GM21737 (cell line): ENCODE measurements around the gene PAK5.

ENCODE experiments used
- ATAC-seq: cut with Tn5 transposase; IDR thresholded peaks from one replicate; pipeline ENCODE4 v1.9.1; 2021; ENCODE audit warnings: mild to moderate bottlenecking, moderate library complexity; ENCODE audit not compliant: unreplicated experiment

The PAK5 gene

DNA sequence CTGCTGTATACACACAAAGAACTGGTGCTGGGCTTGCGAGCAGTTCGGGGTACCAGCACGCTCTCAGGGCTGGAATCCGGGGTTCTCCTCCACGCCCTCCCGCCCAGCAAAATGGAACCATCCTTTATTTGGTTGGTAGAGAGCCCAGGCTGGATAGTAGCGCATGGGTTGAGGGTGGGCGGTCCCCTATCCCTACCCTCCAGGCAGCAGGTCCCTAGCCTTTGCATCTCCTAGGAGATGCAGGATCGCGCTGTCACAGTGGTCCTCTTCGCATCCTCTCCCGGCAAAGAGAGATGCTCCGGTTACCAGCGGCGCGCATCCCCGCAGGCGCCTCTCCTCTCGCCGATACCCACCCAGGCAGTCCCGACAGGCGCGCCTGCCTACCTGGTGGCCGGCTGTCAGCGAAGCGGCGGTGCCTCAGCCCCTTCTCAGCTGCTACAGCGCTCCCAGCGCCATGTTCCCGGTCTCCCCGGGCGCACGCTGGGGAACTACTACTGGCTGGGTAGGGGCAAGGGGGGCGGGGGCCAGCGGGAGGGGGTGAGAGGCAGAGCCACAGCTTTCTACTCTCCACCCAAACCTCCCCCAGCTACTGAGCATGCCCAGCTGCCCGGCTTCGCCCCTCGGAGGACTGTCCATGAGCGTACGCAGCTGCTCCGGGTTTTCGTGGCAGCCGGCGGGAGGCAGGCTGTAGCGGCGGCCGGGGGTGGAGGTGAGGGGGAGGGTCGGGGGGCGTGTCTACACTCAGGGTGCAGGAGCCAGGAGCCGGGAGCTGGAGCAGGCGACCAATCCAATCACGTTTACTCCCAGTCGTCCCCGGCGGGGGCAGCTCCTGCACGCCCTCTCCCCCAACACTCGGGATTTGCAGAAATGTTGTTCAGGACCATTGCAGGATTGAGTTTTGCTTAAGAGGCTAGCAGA is at the start of gene PAK5:
PAK5 (minus strand) TSS at position 699 of the 918 bp plus-strand sequence. CDS start 194,748 bp downstream, outside the sequence.
- ATAC-seq = no peak

DNA sequence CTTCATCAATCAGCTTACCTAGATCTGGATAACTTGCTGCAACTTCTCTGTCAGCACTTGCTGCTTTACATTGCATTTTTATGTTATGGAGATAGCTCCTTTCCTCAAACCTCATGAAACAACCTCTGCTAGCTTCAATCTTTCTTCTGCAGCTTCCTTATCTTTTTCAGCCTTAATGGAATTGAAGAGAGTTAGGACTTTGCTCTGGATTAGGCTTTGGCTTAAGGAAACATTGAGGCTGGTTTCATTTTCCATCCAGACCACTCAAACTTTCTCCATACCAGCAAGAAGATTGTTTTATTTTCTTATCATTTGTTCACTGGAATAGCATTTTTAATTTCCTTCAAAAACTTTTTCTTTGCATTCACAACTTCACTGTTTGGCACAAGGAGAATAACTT is 48.8 kb upstream of the PAK5 start:
- ATAC-seq = no peak

- ATAC-seq = no peak
Observed at GRCh38 chr20:9886227-9886626, 47.4 kb upstream of the PAK5 start.

- ATAC-seq = no peak
Observed at GRCh38 chr20:9884666-9885065, 45.8 kb upstream of the PAK5 start.

GRCh38 chr20:9884061-9884460 is 45.2 kb upstream of the PAK5 start:
- ATAC-seq = no peak

DNA sequence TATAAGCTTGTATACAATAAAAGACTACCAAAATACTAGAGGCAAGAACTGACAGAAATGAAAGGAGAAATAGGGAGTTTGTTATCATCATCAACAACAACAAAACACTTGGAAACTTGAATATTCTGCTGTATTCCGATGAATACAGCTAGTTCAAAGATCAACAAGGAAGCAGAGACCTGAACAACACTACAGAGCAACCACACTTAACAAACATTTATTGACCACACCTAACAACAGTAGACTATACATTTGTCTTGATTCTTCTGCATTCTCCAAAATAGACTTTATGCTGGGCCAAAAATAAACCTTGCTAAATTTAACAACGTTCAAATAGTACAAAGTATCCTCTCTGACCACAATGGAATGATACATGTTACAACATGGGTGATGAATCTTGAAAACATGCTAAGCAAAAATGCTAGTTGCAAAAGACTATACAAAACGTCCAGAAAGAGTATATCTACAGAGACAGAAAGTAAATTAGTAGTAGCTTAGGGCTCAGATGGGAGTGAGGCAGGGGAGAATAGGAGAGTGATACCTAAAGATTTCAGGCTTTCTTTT is 39.1 kb upstream of the PAK5 start:
- no peak for ATAC-seq

GRCh38 chr20:9867196-9867980 is 28.5 kb upstream of the PAK5 start:
- no peak for ATAC-seq

DNA sequence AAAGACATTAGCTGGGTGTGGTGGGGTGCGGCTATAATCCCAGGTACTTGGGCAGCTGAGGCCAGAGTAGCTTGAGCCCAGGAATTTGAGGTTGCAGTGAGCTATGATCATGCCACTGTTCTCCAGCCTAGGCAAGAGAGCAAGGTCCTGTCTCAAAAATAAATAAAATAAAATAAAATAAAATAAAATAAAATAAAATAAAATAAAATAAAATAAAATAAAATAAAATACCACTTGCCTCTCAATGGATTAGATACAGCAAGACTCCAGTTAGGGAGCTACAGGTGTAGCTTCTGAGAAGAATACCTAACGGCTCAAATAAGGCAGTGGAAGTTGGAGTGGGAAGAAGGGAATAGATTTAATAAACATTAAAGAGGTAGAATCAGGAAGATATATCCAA is 13.7 kb upstream of the PAK5 start:
- ATAC-seq = no peak

- ATAC-seq = no peak
Observed at GRCh38 chr20:9839626-9840025, 750 bp upstream of the PAK5 start.

DNA sequence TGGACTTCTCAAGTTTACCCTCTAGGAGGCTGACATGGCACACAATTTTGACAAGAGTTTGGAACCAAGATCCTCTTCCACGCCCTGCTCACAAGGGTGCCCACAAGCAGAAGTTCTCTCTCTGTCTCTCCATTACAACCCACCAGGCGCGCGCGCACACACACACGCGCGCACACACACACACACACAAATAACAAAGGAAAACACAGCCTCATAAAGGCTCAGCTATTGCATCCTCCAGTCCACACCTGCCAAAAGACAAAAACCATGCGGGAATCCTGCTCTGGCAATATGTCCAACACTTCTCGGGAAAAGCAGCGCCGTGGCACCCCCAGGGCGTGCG is 870 bp downstream of the PAK5 start:
- ATAC-seq = no peak

- ATAC-seq = no peak
Observed at GRCh38 chr20:9837634-9838033, 1.2 kb downstream of the PAK5 start.

DNA sequence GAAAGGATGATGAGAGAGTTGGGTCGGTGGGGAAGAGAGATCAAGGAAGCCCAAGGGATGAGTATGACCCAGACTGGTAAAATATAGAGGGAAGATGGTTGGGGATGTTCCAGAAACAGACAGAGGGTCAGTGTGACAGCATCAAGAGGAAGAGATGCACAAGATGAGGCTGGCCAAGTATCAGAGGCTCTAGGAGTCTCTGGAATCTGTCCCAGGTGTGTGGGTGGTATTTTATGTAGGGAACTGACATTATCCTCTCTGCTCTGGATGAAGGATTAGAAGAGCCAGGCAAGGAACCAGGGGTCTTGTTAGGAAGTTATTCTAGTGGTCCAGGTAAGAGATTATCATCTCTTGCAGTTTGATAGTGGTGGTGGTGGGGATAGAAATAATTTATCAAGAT is 3.6 kb downstream of the PAK5 start:
- ATAC-seq = no peak

- no peak for ATAC-seq
Observed at GRCh38 chr20:9831032-9831431, 7.8 kb downstream of the PAK5 start.

DNA sequence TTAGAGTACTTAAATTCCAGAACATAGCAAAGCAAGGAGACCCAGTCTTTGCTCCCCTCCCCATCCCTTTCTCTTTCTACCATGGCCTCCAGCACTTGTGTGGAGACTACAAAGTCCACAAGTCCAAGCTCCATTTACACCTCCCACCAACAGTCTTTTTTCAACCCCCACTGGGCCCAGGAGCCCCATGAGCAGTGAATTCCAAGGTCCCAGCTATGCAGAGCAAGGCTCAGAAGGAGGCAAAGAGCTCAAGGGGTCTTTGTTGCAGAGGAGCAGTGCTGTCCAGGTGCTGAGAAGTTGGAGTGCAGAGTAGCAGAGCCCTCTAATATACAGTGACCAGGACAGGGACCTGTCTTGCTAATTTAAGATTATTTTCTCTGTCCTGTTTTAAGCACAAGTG is 9.0 kb downstream of the PAK5 start:
- ATAC-seq = no peak

DNA sequence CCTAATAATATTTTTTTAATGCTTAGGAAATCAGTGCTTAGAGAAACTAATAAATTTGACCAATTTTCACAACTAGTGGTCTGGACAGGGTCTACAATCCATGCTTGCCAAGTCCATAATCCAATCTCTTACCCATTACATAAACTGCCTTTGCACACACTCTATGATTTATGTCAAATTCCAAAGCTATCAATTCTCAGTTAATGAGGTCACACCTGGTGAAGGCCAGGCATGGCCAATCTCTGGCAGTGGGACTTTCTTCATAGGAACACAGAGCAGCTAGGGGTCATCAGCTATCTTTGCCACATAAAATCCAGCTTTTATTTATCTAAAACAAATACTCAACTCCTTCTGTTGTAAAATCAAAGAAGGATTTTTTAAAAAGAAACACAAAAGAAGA is 21.2 kb downstream of the PAK5 start:
- ATAC-seq = no peak

- ATAC-seq = no peak
Observed at GRCh38 chr20:9815632-9816031, 23.2 kb downstream of the PAK5 start.

DNA sequence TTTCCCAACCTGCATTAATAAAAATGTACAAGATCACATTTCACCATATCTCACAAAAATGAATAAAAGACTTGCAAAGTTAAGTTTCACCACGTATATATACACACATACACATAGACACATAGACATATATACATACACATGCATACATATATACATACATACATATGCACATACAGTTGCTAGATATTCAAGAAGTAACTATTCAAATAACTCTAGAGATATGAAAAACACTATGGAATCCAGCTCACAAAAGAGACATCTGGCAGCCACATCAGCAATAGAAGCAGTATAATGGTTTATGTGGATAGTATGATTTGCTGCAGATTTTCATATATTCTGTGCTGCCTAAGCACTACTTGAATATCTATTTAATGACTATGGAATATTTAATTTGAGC is 28.1 kb downstream of the PAK5 start:
- no peak for ATAC-seq

- ATAC-seq = no peak
Observed at GRCh38 chr20:9809271-9809670, 29.6 kb downstream of the PAK5 start.

- ATAC-seq = no peak
Observed at GRCh38 chr20:9808166-9808565, 30.7 kb downstream of the PAK5 start.

DNA sequence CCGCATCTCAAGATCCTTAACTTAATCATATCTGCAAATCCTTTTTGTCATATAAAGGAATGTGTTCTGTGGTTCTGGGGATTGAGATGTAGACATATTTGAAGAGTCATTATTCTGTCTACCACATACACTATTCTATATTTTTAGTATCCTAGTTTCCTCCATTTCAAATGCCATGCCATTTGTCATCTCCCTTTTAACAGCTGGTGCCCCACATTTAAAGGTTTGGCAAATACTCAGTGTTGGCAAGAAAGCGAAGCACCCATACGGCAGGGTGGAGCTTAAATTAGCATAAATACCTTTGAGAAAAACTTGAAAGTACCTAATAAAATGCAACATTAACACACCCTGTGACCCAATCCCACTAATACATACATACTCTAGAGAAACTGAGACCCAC is 31.7 kb downstream of the PAK5 start:
- no peak for ATAC-seq

DNA sequence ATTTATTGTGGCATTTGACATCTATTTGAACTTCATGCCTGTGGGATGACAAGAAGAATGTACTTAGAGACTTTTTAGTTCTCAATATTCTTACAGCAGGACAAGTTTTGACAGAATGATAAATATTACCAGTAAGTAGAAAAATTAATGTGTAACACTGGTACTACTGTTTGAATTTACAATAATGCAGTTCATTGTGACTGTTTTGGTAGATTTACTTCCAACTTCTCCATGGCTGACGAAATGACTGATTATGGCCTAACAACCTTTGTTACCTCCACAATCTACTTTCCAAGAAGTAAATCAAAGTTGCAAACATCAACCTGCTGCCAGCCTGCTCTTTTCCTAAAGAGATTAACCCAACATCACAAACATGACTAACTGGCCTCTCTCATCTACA is 38.5 kb downstream of the PAK5 start:
- no peak for ATAC-seq

DNA sequence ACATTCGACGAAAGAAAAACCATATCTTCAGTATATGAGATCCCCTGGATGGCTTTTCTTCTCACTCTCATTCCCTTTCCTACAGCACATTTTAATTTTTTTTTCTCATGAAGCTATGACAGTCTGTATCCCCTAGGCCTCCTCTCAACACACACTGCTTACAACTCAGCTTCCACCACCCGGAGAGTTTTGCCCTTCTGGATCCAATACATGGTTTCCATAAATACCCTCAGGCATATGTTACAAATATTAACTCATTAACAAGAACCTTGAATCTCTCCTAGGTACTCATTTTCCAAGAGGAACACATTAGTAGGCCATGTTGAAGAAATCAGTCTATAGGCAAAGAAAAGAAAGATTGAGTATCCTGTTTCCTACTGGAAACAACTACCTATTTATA is 44.0 kb downstream of the PAK5 start:
- ATAC-seq = no peak
